IPS-18a (cell line): ENCODE results near the gene NT5E.

ENCODE experiments used
- H3K27ac ChIP-seq: one replicate; pipeline ENCODE4 v1.5.1; 2013; ENCODE audit warnings: low read length
- H3K27me3 ChIP-seq: one replicate; pipeline ENCODE4 v1.6.1; 2013; ENCODE audit warnings: mild to moderate bottlenecking, low read length; ENCODE audit not compliant: control insufficient read depth, insufficient read depth
- H3K36me3 ChIP-seq: one replicate; pipeline ENCODE4 v1.6.1; 2013; ENCODE audit warnings: low read depth, low read length; ENCODE audit not compliant: control insufficient read depth
- H3K4me1 ChIP-seq: one replicate; pipeline ENCODE4 v1.6.1; 2013; ENCODE audit warnings: low read depth, low read length; ENCODE audit not compliant: control insufficient read depth
- H3K4me3 ChIP-seq: one replicate; pipeline ENCODE4 v1.5.1; 2013; ENCODE audit warnings: low read length
- H3K9ac ChIP-seq: one replicate; pipeline ENCODE4 v1.6.1; 2013; ENCODE audit warnings: mild to moderate bottlenecking, low read length, moderate library complexity
- H3K9me3 ChIP-seq: one replicate; pipeline ENCODE4 v1.6.1; 2013; ENCODE audit warnings: low read depth, low read length; ENCODE audit not compliant: control insufficient read depth

NT5E gene

GRCh38 chr6:85424981-85425380, 24.9 kb upstream of the NT5E start:
- H3K4me1 ChIP-seq = no peaks in the 10 kb centered on the region
- H3K27ac ChIP-seq = no peak overlapping the region
- no peak overlapping the region for H3K4me3 ChIP-seq
- no peaks in the 10 kb centered on the region for H3K27me3 ChIP-seq
- H3K9me3 ChIP-seq = peaks cover 3% of the 10 kb centered on the region
- no peaks in the 10 kb centered on the region for H3K36me3 ChIP-seq
- no peak overlapping the region for H3K9ac ChIP-seq

- Histone ChIP-seq H3K9ac (no peak overlapping the region), H3K27me3 (no peaks in the 10 kb centered on the region), H3K36me3 (no peaks in the 10 kb centered on the region), H3K27ac (no peak overlapping the region), H3K4me1 (no peaks in the 10 kb centered on the region), H3K9me3 (peaks cover 3% of the 10 kb centered on the region), H3K4me3 (no peak overlapping the region)
Observed at GRCh38 chr6:85425997-85426396, 23.9 kb upstream of the NT5E start.

GRCh38 chr6:85428486-85428885, 21.4 kb upstream of the NT5E start:
- Histone ChIP-seq H3K4me1 (no peaks in the 10 kb centered on the region), H3K36me3 (no peaks in the 10 kb centered on the region), H3K9ac (no peak overlapping the region), H3K27ac (no peak overlapping the region), H3K27me3 (no peaks in the 10 kb centered on the region), H3K4me3 (no peak overlapping the region), H3K9me3 (peaks cover 3% of the 10 kb centered on the region)

GRCh38 chr6:85429346-85429745, 20.5 kb upstream of the NT5E start:
- H3K36me3 ChIP-seq = no peaks in the 10 kb centered on the region
- no peak overlapping the region for H3K9ac ChIP-seq
- no peak overlapping the region for H3K27ac ChIP-seq
- no peaks in the 10 kb centered on the region for H3K4me1 ChIP-seq
- no peak overlapping the region for H3K4me3 ChIP-seq
- peaks cover 3% of the 10 kb centered on the region for H3K9me3 ChIP-seq
- no peaks in the 10 kb centered on the region for H3K27me3 ChIP-seq

- Histone ChIP-seq H3K27ac (no peak overlapping the region), H3K27me3 (no peaks in the 10 kb centered on the region), H3K4me1 (no peaks in the 10 kb centered on the region), H3K9ac (no peak overlapping the region), H3K36me3 (no peaks in the 10 kb centered on the region), H3K4me3 (no peak overlapping the region), H3K9me3 (peaks cover 3% of the 10 kb centered on the region)
Observed at GRCh38 chr6:85431271-85431670, 18.6 kb upstream of the NT5E start.

GRCh38 chr6:85432554-85432953, 17.3 kb upstream of the NT5E start:
- Histone ChIP-seq H3K4me3 (no peak overlapping the region), H3K27ac (no peak overlapping the region), H3K36me3 (no peaks in the 10 kb centered on the region), H3K4me1 (no peaks in the 10 kb centered on the region), H3K9me3 (no peaks in the 10 kb centered on the region), H3K27me3 (no peaks in the 10 kb centered on the region), H3K9ac (no peak overlapping the region)

- Histone ChIP-seq H3K27me3 (no peaks in the 10 kb centered on the region), H3K9ac (no peak overlapping the region), H3K4me1 (no peaks in the 10 kb centered on the region), H3K27ac (no peak overlapping the region), H3K4me3 (no peak overlapping the region), H3K9me3 (no peaks in the 10 kb centered on the region), H3K36me3 (no peaks in the 10 kb centered on the region)
Observed at GRCh38 chr6:85435851-85436250, 14.0 kb upstream of the NT5E start.

- H3K27ac ChIP-seq = no peak overlapping the region
Observed at GRCh38 chr6:85436411-85436810, 13.5 kb upstream of the NT5E start.

GRCh38 chr6:85436939-85437495, 12.9 kb upstream of the NT5E start:
- Histone ChIP-seq H3K9me3 (no peaks in the 10 kb centered on the region), H3K27ac (no peak overlapping the region), H3K36me3 (no peaks in the 10 kb centered on the region), H3K9ac (no peak overlapping the region), H3K27me3 (no peaks in the 10 kb centered on the region), H3K4me1 (no peaks in the 10 kb centered on the region), H3K4me3 (no peak overlapping the region)

More at GRCh38 chr6:85436411-85436810, 13.5 kb upstream of the NT5E start:
- no peaks in the 10 kb centered on the region for H3K27me3 ChIP-seq
- no peaks in the 10 kb centered on the region for H3K9me3 ChIP-seq
- no peaks in the 10 kb centered on the region for H3K4me1 ChIP-seq
- H3K4me3 ChIP-seq = no peak overlapping the region
- no peaks in the 10 kb centered on the region for H3K36me3 ChIP-seq
- no peak overlapping the region for H3K9ac ChIP-seq

GRCh38 chr6:85443349-85444117, 6.3 kb upstream of the NT5E start:
- no peaks in the 10 kb centered on the region for H3K4me1 ChIP-seq

GRCh38 chr6:85449388-85449817, 480 bp upstream of the NT5E start:
- Histone ChIP-seq H3K9ac (peak overlapping the region; percentile 26), H3K9me3 (no peaks in the 10 kb centered on the region), H3K27me3 (peaks cover 63% of the 10 kb centered on the region), H3K36me3 (no peaks in the 10 kb centered on the region), H3K27ac (no peak overlapping the region), H3K4me3 (peak overlapping the region; percentile 74), H3K4me1 (peaks cover 3% of the 10 kb centered on the region)

More at GRCh38 chr6:85443349-85444117, 6.3 kb upstream of the NT5E start:
- Histone ChIP-seq H3K27me3 (peaks cover 14% of the 10 kb centered on the region), H3K9me3 (no peaks in the 10 kb centered on the region), H3K27ac (no peak overlapping the region), H3K9ac (no peak overlapping the region), H3K4me3 (no peak overlapping the region), H3K36me3 (no peaks in the 10 kb centered on the region)
